ENCODE results near the gene DPEP3.
"Not testable (repeated sequence)": the region's sequence is repeated elsewhere in the genome, so short reads cannot be mapped to it uniquely, and the experiment has no call there.

GRCh38 chr16:67994040-67994408, 13.7 kb upstream of the DPEP3 start:
- TF ChIP-seq, protein P1, sequence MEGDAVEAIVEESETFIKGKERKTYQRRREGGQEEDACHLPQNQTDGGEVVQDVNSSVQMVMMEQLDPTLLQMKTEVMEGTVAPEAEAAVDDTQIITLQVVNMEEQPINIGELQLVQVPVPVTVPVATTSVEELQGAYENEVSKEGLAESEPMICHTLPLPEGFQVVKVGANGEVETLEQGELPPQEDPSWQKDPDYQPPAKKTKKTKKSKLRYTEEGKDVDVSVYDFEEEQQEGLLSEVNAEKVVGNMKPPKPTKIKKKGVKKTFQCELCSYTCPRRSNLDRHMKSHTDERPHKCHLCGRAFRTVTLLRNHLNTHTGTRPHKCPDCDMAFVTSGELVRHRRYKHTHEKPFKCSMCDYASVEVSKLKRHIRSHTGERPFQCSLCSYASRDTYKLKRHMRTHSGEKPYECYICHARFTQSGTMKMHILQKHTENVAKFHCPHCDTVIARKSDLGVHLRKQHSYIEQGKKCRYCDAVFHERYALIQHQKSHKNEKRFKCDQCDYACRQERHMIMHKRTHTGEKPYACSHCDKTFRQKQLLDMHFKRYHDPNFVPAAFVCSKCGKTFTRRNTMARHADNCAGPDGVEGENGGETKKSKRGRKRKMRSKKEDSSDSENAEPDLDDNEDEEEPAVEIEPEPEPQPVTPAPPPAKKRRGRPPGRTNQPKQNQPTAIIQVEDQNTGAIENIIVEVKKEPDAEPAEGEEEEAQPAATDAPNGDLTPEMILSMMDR (IDR thresholded peaks at IDR 0.05) = not testable (repeated sequence)
- not testable (repeated sequence) for TF ChIP-seq POLR2A (IDR thresholded peaks at IDR 0.05)
